Measurements from ENCODE around the gene KIF3A.

KIF3A gene

DNA sequence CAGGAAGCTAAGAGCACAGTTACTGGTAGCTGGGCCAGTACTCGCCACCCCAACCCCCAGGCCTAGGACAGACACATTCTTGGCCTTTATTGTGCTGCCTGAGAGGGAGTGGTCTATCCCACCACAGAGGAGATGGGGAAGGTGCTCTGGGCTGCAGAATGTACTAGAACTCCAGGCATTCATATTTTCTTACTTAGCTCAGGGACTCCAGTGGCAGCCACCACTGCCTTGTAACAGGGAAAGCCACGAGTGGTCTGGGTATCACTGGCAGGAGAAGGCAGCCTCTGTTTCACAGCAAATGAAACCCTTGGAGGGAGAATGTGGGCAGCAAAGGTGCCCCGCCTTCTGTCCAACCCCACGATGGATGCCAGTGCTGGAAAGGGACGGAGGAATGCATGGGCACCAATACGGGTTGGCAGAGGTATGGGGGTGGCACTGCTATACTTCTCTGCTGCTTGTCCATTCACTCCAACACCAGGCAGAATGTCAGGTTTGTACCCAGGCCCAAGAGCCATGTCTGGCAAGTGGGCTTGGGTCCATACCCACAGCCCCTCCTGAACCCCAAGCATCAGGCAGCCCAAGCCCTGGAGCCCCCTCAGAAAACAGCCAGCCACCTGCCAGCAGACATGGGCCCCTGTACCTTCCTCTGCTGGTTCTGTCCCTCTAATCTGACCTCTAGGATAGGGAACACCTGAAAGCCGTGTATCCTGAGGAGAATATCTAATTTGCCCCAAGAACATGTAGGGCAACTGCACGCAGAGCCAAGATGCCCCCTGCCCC, 35.1 kb upstream of the KIF3A start:
- Histone ChIP-seq H3F3A (ENCODE audit: low read depth) (no peaks in the 10 kb centered on the region), H3K4me3 (ENCODE audit: low read length, poor library complexity, severe bottlenecking) (no peak overlapping the region), H3K36me3 (ENCODE audit: insufficient read depth, low read length) (no peaks in the 10 kb centered on the region), H2AFZ (ENCODE audit: low read length) (no peak overlapping the region), H3K79me2 (ENCODE audit: insufficient read depth, low read length) (no peaks in the 10 kb centered on the region), H3K9ac (ENCODE audit: low read depth, low read length, poor library complexity, severe bottlenecking) (no peak overlapping the region), H3K9me2 (replicated peaks; ENCODE audit: low read depth, low read length) (no peaks in the 10 kb centered on the region), H3K27me3 (ENCODE audit: insufficient read depth, low read length, poor library complexity, severe bottlenecking) (no peaks in the 10 kb centered on the region), H3K4me2 (ENCODE audit: low read depth, low read length, poor library complexity, severe bottlenecking) (no peak overlapping the region), H3K4me1 (ENCODE audit: insufficient read depth, low read length, poor library complexity, severe bottlenecking) (no peaks in the 10 kb centered on the region), H4K20me1 (ENCODE audit: insufficient read depth, low read length, poor library complexity, severe bottlenecking) (no peaks in the 10 kb centered on the region), H3K9me3 (ENCODE audit: insufficient read depth, low read depth, low read length) (no peaks in the 10 kb centered on the region)
- no peak for TF ChIP-seq EZH2phosphoT487 (IDR thresholded peaks at IDR 0.05; ENCODE audit: borderline replicate concordance)
- TF ChIP-seq, protein P1, sequence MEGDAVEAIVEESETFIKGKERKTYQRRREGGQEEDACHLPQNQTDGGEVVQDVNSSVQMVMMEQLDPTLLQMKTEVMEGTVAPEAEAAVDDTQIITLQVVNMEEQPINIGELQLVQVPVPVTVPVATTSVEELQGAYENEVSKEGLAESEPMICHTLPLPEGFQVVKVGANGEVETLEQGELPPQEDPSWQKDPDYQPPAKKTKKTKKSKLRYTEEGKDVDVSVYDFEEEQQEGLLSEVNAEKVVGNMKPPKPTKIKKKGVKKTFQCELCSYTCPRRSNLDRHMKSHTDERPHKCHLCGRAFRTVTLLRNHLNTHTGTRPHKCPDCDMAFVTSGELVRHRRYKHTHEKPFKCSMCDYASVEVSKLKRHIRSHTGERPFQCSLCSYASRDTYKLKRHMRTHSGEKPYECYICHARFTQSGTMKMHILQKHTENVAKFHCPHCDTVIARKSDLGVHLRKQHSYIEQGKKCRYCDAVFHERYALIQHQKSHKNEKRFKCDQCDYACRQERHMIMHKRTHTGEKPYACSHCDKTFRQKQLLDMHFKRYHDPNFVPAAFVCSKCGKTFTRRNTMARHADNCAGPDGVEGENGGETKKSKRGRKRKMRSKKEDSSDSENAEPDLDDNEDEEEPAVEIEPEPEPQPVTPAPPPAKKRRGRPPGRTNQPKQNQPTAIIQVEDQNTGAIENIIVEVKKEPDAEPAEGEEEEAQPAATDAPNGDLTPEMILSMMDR (conservative IDR thresholded peaks at IDR 0.05; ENCODE audit: low read length), result no peak

- Histone ChIP-seq H3K9ac (ENCODE audit: low read depth, low read length, poor library complexity, severe bottlenecking) (no peak overlapping the region), H3K4me3 (ENCODE audit: low read length, poor library complexity, severe bottlenecking) (no peak overlapping the region), H3K36me3 (ENCODE audit: insufficient read depth, low read length) (no peaks in the 10 kb centered on the region), H2AFZ (ENCODE audit: low read length) (no peak overlapping the region), H3K9me2 (replicated peaks; ENCODE audit: low read depth, low read length) (no peaks in the 10 kb centered on the region), H3K4me1 (ENCODE audit: insufficient read depth, low read length, poor library complexity, severe bottlenecking) (no peaks in the 10 kb centered on the region), H3K79me2 (ENCODE audit: insufficient read depth, low read length) (no peaks in the 10 kb centered on the region), H3K9me3 (ENCODE audit: insufficient read depth, low read depth, low read length) (no peaks in the 10 kb centered on the region), H3K27me3 (ENCODE audit: insufficient read depth, low read length, poor library complexity, severe bottlenecking) (no peaks in the 10 kb centered on the region), H3F3A (ENCODE audit: low read depth) (no peaks in the 10 kb centered on the region), H3K4me2 (ENCODE audit: low read depth, low read length, poor library complexity, severe bottlenecking) (no peak overlapping the region), H4K20me1 (ENCODE audit: insufficient read depth, low read length, poor library complexity, severe bottlenecking) (no peaks in the 10 kb centered on the region)
- TF ChIP-seq, protein P1 (conservative IDR thresholded peaks at IDR 0.05; ENCODE audit: low read length), result no peak
- TF ChIP-seq EZH2phosphoT487 (IDR thresholded peaks at IDR 0.05; ENCODE audit: borderline replicate concordance), result no peak
These were observed 34.2 kb upstream of the KIF3A start for GRCh38 chr5:132771503-132771998.

- no peak overlapping the region for H2AFZ ChIP-seq (ENCODE audit: low read length)
- H3K9me2 ChIP-seq (replicated peaks; ENCODE audit: low read depth, low read length), result no peaks in the 10 kb centered on the region
- no peak overlapping the region for H3K9ac ChIP-seq (ENCODE audit: low read depth, low read length, poor library complexity, severe bottlenecking)
These were observed 33.3 kb upstream of the KIF3A start for GRCh38 chr5:132770476-132771159.

More at GRCh38 chr5:132770476-132771159, 33.3 kb upstream of the KIF3A start:
- Histone ChIP-seq H3K9me3 (ENCODE audit: insufficient read depth, low read depth, low read length) (no peaks in the 10 kb centered on the region), H3K4me1 (ENCODE audit: insufficient read depth, low read length, poor library complexity, severe bottlenecking) (no peaks in the 10 kb centered on the region), H3K79me2 (ENCODE audit: insufficient read depth, low read length) (no peaks in the 10 kb centered on the region), H4K20me1 (ENCODE audit: insufficient read depth, low read length, poor library complexity, severe bottlenecking) (no peaks in the 10 kb centered on the region), H3K4me2 (ENCODE audit: low read depth, low read length, poor library complexity, severe bottlenecking) (no peak overlapping the region), H3F3A (ENCODE audit: low read depth) (no peaks in the 10 kb centered on the region), H3K36me3 (ENCODE audit: insufficient read depth, low read length) (no peaks in the 10 kb centered on the region), H3K27me3 (ENCODE audit: insufficient read depth, low read length, poor library complexity, severe bottlenecking) (no peaks in the 10 kb centered on the region), H3K4me3 (ENCODE audit: low read length, poor library complexity, severe bottlenecking) (no peak overlapping the region)
- TF ChIP-seq, protein P1 (conservative IDR thresholded peaks at IDR 0.05; ENCODE audit: low read length), result no peak
- TF ChIP-seq EZH2phosphoT487 (IDR thresholded peaks at IDR 0.05; ENCODE audit: borderline replicate concordance), result no peak
